BJ (cell line): ENCODE results near the gene RGS7. TPM values are rescaled to one million over a fixed set of nuclear protein-coding genes. Genes with fewer than 3 reads are reported as not detected.

Experiments used
- CTCF ChIA-PET: fragments of 350-600 bp; formaldehyde crosslinking; extraction: SDS; loops from one replicate; lab custom pipeline; 2021; ENCODE audit warnings: antibody characterized with exemption, inconsistent platforms; lab: Yijun Ruan, JAX
- POLR2A ChIA-PET: fragments of 300-600 bp; sonication (Branson Sonifier 250); formaldehyde crosslinking; extraction: SDS; loops from one replicate; lab custom pipeline; 2021; ENCODE audit warnings: antibody characterized with exemption; lab: Charles Lee
- DNase-seq: peaks from one replicate; pipeline ENCODE4 v3.0.0-alpha.2; 2011; ENCODE audit warnings: low read depth
- H3K27me3 ChIP-seq: 2 replicates; pipeline ENCODE4 v1.6.0; 2011; ENCODE audit warnings: low read length; ENCODE audit not compliant: control insufficient read depth, insufficient read depth
- H3K36me3 ChIP-seq: 2 replicates; pipeline ENCODE4 v1.5.1; 2011; ENCODE audit warnings: low read length; ENCODE audit not compliant: control insufficient read depth, insufficient read depth
- H3K4me3 ChIP-seq: 2 replicates; pipeline ENCODE4 v1.5.1; 2011; ENCODE audit warnings: low read depth, mild to moderate bottlenecking, control low read depth, low read length
- CTCF ChIP-seq: IDR thresholded peaks from 2 replicates; pipeline ENCODE4 v1.5.1; 2011; ENCODE audit warnings: low read depth, mild to moderate bottlenecking, control low read depth, inconsistent platforms, low read length, moderate library complexity; ENCODE audit not compliant: insufficient read depth
- polyA plus RNA-seq: library from polyadenylated mRNA; depleted of rRNA; stranded (reverse); fragments of >200 nt; gene quantifications from 2 replicates; pipeline ENCODE4 v1.2.3, GENCODE V29; 2011

The RGS7 gene
- polyA plus RNA-seq, 1 experiment: 0.93 TPM

GRCh38 chr1:240820816-240821215, 536.2 kb downstream of the RGS7 start:
- no peak for TF ChIP-seq CTCF
- Histone ChIP-seq H3K36me3 (no peaks in the 10 kb centered on the region), H3K4me3 (no peak overlapping the region), H3K27me3 (no peaks in the 10 kb centered on the region)
- no peak for DNase-seq
- ChIA-PET POLR2A (no interaction called here), CTCF (interaction anchor here (2.3 kb wide), 1 partner anchor 14 kb away, joined by 6 read pairs; no protein-coding TSS in a partner anchor)

GRCh38 chr1:240816472-240816871, 540.5 kb downstream of the RGS7 start:
- no peak for TF ChIP-seq CTCF
- ChIA-PET CTCF (no interaction called here), POLR2A (no interaction called here)
- Histone ChIP-seq H3K27me3 (no peaks in the 10 kb centered on the region), H3K4me3 (no peak overlapping the region), H3K36me3 (no peaks in the 10 kb centered on the region)
- DNase-seq: no peak

- ChIA-PET POLR2A (no interaction called here), CTCF (no interaction called here)
- TF ChIP-seq CTCF: no peak
- Histone ChIP-seq H3K4me3 (no peak overlapping the region), H3K36me3 (no peaks in the 10 kb centered on the region), H3K27me3 (no peaks in the 10 kb centered on the region)
- DNase-seq: no peak
Measured at GRCh38 chr1:240813720-240814119, 543.3 kb downstream of the RGS7 start.

- no peaks in the 10 kb centered on the region for H3K27me3 ChIP-seq
- ChIA-PET POLR2A (no interaction called here), CTCF (interaction anchor here (1.5 kb wide), 1 partner anchor 79 kb away, joined by 9 read pairs; no protein-coding TSS in a partner anchor)
- TF ChIP-seq CTCF: no peak
- DNase-seq: no peak
- H3K36me3 ChIP-seq: no peaks in the 10 kb centered on the region
- no peak overlapping the region for H3K4me3 ChIP-seq
Measured at GRCh38 chr1:240811256-240811655, 545.7 kb downstream of the RGS7 start.

- TF ChIP-seq CTCF: no peak
- ChIA-PET POLR2A (no interaction called here), CTCF (no interaction called here)
- H3K27me3 ChIP-seq: no peaks in the 10 kb centered on the region
- H3K4me3 ChIP-seq: no peak overlapping the region
- DNase-seq: no peak
- no peaks in the 10 kb centered on the region for H3K36me3 ChIP-seq
Measured at GRCh38 chr1:240808381-240808780, 548.6 kb downstream of the RGS7 start.
